Measurements from ENCODE around the gene SH3BP1.
"Not testable (repeated sequence)": the region's sequence is repeated elsewhere in the genome, so short reads cannot be mapped to it uniquely, and the experiment has no call there.

SH3BP1 gene

GRCh38 chr22:37679670-37680069 lies 40.2 kb downstream of the SH3BP1 start:
- no peak for DNase-seq (ENCODE audit: low spot score)

- DNase-seq (ENCODE audit: low spot score): no peak
Measured at GRCh38 chr22:37680191-37680851, 40.9 kb downstream of the SH3BP1 start.

DNA sequence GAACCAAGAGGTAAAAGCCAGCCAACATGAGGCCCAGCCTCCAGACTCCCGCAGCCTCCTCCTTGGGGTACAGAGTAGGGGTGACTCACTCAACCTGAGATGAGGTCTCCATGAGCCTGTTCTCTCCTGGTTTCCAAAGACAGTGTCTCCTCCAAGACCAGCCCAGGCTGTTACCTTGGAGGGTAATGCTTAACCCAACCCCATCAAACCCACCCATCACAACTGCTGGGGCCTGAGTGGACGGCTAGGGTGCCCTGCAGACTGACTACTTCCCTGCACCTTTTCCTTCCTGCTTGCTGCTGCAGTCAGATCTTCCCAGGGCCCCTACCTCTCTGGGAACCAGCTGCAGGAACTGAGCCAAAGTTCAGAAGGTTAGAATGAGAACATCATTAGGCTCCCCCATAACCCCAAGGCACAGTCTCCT lies 41.5 kb downstream of the SH3BP1 start:
- no peak for DNase-seq (ENCODE audit: low spot score)

GRCh38 chr22:37681556-37682049 lies 42.1 kb downstream of the SH3BP1 start:
- peak; percentile 71 for DNase-seq (ENCODE audit: low spot score)

DNA sequence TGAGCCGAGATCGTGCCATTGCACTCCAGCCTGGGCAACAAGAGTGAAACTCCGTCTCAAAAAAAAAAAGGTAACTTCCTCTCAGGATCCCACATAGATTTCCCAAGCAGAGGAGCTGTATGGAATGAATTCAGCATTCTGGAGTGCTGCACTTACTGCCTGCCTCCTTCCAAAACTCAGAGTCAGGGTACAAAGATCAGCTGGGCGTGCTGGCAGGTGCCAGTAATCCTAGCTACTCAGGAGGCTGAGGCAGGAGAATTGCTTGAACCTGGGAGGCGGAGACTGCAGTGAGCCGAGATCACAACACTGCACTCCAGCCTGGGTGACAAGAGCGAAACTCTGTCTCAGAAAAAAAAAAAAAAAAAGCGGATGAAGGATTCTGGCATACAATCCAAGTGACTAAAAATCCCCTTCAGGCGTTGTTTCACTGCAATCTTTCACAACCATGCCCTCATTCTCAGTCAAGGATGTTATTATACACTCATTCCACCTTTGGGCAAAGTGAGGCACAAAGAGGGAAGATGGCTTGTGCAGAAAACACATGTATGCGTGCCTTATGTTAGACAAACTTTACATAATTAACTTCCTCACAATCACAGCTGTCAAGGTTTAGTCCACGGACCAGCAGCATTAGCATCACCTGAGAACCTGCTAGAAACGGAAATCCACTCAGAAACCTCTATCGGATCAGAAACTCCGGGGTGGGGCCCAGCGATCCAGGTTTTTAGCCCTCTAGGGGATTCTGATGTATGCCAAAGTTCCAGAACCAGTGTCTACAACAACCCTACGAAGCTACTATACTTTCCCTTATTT lies 45.5 kb downstream of the SH3BP1 start:
- no peak for DNase-seq (ENCODE audit: low spot score)

DNA sequence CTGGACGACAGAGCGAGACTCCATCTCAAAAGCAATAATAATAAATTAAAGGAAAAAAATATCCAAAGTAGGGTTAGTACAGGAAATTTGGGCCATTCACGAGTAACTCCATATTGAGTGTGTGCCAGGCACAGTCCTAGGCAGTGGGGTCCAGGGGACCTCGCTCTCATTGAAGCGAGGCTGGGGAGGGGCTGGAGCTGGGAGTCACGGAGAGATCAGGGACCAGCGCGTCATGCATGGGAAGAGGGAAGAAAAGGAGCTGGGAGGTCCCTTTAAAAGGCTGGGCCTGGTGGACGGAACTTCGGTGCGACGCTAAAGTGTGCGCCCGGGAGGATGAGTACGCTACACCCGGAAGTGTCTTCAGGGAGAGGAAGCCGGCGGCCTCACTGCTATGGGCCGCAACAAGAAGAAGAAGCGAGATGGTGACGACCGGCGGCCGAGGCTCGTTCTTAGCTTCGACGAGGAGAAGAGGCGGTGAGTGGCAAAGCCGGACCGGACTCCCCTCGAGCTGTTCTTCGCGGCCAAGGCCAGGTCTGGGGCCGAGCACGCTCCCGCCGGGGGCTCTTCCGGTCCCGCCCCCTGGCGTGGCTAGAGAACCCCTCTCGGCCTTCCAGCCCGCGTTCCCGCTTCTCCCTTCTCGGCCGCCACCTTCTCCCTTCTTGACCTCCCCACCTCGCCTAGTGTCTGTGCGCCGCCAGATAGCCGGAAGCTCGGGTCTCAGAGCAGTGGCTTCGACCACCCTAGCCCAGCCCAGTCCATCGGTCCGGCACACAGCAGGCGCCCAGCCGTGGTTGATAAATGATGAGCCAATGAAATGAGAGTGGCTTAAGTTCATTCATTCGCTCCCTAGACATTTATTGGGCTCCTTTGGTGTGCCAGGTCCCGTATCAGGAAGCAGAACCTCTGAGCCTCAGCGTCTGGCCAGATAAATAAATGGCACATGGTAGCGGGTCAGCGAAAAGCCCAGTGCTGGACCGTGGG lies 46.8 kb downstream of the SH3BP1 start, which contains the start of gene NOL12:
Gene NOL12 (plus strand): TSS at position 342 of the 981 bp plus-strand sequence. CDS start 50 bp downstream, at position 392.
- peak; percentile 80 for DNase-seq (ENCODE audit: low spot score)

DNA sequence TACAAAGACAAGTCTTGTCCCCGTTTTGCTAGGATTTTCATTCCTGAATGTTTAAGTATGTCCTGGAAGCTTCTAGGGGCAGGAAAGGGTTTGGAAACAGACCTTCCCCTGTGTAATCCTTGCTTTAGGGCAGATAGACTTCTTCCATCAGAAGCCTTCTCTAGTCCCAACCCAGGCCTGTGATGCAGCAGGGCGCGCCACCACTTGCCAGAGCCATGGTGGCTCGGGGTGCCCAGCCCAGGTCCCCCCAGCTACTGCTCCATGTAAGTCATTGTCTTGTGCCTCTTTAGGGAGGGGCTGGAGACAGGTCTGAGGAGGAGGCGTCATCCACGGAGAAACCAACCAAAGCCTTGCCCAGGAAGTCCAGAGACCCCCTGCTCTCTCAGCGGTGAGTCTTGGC lies 50.9 kb downstream of the SH3BP1 start:
- no peak for DNase-seq (ENCODE audit: low spot score)

DNA sequence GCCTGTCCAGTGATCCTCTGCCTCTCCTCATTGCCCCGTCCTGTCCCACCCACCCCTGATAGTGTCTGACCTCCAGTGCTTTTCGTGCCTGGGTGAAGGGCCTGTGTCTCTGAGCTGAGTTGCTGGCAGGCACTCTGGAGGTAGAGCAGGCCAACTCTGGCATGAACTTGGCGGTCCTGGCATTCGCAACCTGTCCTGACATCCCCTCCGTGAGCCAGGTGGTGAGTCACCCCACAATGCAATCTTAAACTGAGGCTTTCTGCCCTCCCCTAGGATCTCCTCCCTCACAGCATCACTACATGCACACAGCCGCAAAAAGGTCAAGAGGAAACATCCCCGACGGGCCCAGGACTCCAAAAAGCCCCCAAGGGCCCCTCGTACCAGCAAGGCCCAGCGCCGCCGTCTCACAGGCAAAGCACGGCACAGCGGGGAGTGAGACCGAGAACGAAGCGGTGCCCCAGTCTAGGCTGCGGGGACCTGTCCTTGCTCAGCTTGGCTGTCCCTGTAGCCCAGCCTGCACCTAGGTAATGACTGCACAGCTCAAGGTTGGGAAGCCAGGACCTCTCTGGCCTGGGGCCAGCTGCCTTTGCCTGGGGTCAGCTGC lies 51.5 kb downstream of the SH3BP1 start:
- DNase-seq (ENCODE audit: low spot score): no peak

DNA sequence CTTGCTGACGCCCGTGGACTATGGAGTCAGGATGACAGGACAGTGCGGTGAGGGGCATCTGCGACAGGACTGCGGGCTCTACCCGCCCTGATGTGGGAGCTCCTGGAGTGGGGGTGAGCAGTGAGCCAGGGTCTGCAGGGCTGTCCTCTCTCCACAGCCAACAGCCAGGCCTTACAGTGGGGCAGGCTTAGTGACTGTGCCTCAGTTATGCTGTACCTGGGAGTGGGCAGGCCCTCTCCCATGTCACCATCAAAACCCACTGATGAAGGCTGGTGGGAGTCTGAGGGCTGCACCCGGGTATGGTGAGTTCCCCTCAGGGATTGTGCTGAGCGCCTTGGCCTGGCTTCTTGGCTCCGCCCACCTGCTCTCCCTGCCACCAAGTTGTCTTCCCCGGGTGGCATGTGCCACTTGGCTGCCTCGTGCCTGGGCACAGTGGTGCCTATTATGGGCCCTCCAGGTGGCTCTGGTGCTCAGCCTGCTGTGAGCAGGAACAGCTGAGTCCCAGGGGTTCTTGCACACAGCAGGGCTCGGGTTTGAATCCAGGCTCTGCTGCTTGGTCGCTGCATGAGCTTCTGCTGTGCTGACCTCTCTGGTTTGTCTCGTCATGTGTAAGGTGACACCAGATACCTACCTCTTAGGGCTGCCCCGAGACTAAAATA lies 53.3 kb downstream of the SH3BP1 start:
- no peak for DNase-seq (ENCODE audit: low spot score)

DNA sequence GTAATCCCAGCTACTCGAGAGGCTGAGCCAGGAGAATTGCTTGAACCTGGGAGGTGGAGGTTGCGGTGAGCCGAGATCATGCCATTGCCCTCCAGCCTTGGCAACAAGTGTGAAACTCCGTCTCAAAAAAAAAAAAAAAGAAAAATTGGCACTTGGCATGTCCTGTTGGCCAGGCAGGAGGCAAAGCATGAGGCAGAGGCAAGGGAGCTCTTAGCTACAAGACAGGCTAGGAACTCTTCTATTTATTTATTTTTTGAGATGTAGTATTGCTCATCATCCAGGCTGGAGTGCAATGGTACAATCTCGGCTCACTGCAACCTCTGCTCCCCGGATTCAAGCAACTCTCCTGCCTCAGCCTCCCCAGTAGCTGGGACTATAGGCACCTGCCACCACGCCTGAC lies 54.7 kb downstream of the SH3BP1 start:
- not testable (repeated sequence) for DNase-seq (ENCODE audit: low spot score)

DNA sequence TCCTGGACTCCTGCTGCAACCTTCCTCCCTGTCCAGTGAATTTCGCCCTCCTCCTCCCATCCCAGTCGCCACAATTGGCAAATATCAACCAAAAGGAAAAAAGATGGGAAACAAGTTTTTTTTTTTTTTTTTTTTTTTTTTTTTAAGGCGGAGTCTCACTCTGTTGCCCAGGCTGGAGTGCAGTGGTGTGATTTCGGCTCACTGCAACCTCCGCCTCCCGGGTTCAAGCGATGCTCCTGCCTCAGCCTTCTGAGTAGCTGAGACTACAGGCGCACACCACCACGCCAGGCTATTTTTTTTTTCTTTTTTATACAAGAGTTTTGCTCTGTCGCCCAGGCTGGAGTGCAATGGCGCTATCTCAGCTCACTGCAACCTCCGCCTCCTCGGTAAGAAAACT lies 56.8 kb downstream of the SH3BP1 start:
- DNase-seq (ENCODE audit: low spot score): not testable (repeated sequence)

DNA sequence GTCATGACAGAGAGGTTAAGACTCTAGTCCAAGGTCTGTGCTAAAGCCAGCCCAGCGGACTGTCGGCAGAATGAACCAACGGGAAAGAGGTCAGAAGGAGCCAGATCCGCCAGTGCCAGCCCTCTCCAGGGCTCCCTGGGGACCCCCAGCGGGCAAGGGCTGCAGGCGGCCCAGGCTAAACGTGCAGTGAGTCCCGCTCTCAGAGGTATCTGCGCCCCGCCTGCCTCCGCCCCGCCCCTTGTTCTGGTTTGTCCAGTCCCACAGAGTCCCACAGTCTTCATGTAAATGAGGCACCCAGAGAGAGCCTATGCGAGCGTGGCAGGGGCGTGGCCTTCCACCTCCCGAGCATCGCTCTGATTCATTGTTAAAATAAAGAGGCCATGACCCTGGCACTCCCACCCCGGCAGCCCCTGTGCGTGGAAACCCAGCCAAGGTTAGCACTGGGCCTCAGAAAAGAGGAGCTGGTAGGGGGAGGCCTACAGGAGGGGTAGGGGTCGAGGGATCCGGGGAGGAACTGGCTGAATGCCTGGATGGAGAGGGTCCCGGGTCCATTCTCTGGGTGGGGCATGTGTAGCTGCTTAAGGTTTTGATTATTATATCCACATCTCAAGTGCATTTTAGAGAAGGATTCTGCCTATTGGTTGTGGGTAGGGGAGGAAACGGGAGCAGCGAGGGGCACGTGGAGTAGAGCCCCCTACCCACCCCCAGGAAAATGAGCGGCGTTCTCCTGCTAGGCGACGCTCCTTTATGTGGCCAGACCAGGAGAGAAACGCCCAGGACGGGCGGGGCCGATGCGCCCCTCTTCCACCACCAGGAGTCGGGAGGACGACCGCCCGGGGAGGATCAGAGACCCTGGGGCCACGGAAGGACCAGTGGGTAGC lies 57.4 kb downstream of the SH3BP1 start, which contains the start of gene TRIOBP:
Gene TRIOBP (plus strand): TSS at position 392 of the 881 bp plus-strand sequence. CDS start 4,318 bp downstream, outside the sequence.
- peak; percentile 21 for DNase-seq (ENCODE audit: low spot score)

DNA sequence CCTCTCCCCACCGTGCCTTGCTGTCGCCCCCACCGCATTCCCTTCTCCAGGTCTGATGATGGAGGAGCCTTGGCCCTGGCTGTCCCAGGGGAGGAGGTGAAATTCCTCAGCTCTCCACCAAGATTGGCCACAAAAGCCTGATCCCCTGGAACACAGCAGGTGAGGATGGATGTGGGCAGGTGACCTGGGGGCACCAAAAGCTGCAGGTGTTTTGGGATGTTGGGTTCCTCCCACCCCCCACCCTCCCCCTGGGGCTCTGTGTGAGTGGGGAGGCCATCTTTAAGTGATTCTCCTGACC lies 58.0 kb downstream of the SH3BP1 start:
- DNase-seq (ENCODE audit: low spot score): no peak

- no peak for DNase-seq (ENCODE audit: low spot score)
Measured at GRCh38 chr22:37701141-37701786, 61.8 kb downstream of the SH3BP1 start.

DNA sequence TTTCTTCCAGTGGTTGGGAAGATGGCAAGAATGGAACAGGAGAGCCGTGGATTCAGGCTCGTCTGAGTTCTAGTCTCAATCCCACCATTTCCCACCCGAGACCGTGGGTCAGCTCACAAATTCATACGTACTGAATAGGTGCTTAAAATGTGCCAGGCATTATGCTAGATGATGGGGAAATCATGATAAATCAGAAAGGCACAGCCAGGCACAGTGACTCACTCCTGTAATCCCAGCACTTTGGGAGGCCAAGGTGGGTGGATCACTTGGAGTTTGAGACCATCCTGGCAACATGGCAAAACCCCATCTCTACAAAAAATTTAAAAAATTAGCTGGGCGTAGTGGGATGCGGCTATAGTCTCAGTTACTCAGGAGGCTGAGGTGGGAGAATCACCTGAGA lies 64.4 kb downstream of the SH3BP1 start:
- no peak for DNase-seq (ENCODE audit: low spot score)

DNA sequence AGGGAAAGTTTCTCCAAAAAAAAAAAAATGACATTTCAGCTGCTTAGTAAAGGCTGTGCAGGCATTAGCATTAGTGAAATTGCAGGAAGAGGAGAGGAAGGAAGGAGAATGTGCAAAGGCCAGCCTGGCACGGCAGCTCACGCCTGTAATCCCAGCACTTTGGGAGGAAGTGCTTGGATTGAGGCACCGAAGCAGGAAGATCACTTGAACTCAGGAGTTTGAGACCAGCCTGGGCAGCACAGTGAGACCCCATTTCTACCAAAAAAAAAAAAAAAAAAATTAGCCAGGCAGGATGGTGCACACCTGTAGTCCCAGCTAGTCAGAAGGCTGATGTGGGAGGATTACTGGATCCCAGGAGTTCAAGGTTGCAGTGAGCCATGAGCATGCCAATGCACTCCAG lies 65.2 kb downstream of the SH3BP1 start:
- DNase-seq (ENCODE audit: low spot score): no peak

- no peak for DNase-seq (ENCODE audit: low spot score)
Measured at GRCh38 chr22:37705205-37705604, 65.7 kb downstream of the SH3BP1 start.

All from HuH-7.5 (cell line).